CD8-positive, alpha-beta memory T cell (primary cell): ENCODE results near the gene HP1BP3. TPM values are rescaled to one million over a fixed set of nuclear protein-coding genes. Genes with fewer than 3 reads are reported as not detected.
"Not testable (repeated sequence)": the region's sequence is repeated elsewhere in the genome, so short reads cannot be mapped to it uniquely, and the experiment has no call there.

Source experiments
- CTCF ChIA-PET: fragments of 350-600 bp; sonication (Branson Sonifier 250); formaldehyde crosslinking; loops from one replicate; lab custom pipeline; 2021; ENCODE audit warnings: antibody characterized with exemption; lab: Charles Lee
- POLR2A ChIA-PET: fragments of 350-600 bp; sonication (Branson Sonifier 250); formaldehyde crosslinking; loops from one replicate; lab custom pipeline; 2021; ENCODE audit warnings: antibody characterized with exemption; lab: Charles Lee
- DNase-seq, 5 donors: peaks; one replicate each; pipeline versions ENCODE4 v3.0.0 to v3.0.0-alpha.2; 2020 to 2022; ENCODE audit warnings: mixed read lengths in 1 of 5
- H3K27ac ChIP-seq: one replicate; pipeline ENCODE4 v1.7.0; 2013; ENCODE audit warnings: low read depth, mild to moderate bottlenecking, low read length, moderate library complexity
- H3K27me3 ChIP-seq: 2 replicates; pipeline ENCODE4 v1.7.0; 2013; ENCODE audit warnings: low read length, mild to moderate bottlenecking; ENCODE audit not compliant: insufficient read depth, poor library complexity, severe bottlenecking
- H3K36me3 ChIP-seq: 2 replicates; pipeline ENCODE4 v1.7.0; 2013; ENCODE audit warnings: mild to moderate bottlenecking, low read length, moderate library complexity; ENCODE audit not compliant: insufficient read depth
- H3K4me1 ChIP-seq: 2 replicates; pipeline ENCODE4 v1.7.0; 2013; ENCODE audit warnings: mild to moderate bottlenecking, low read length, moderate library complexity; ENCODE audit not compliant: insufficient read depth
- H3K4me3 ChIP-seq: 2 replicates; pipeline ENCODE4 v1.7.0; 2013; ENCODE audit warnings: mild to moderate bottlenecking, low read length
- H3K9me3 ChIP-seq: 2 replicates; pipeline ENCODE4 v1.7.0; 2013; ENCODE audit warnings: mild to moderate bottlenecking, low read length
- H3K27ac Mint-ChIP-seq, 8 donors: one replicate each; pipeline ENCODE4 v1.8.0; 2020 to 2021; ENCODE audit warnings: mixed read lengths in 8 of 8, mild to moderate bottlenecking in 6 of 8, inconsistent platforms in 3 of 8, moderate library complexity in 3 of 8
- H3K27me3 Mint-ChIP-seq, 2 donors: one replicate each; pipeline ENCODE4 v1.8.0; 2020 to 2021; ENCODE audit warnings: mixed read lengths in 2 of 2, mild to moderate bottlenecking in 1 of 2, moderate library complexity in 1 of 2
- H3K36me3 Mint-ChIP-seq, 3 donors: one replicate each; pipeline ENCODE4 v1.8.0; 2020 to 2021; ENCODE audit warnings: mixed read lengths in 3 of 3, inconsistent platforms in 1 of 3, mild to moderate bottlenecking in 1 of 3
- H3K4me1 Mint-ChIP-seq, 3 donors: one replicate each; pipeline ENCODE4 v1.8.0; 2020 to 2021; ENCODE audit warnings: mixed read lengths in 3 of 3, inconsistent platforms in 1 of 3, mild to moderate bottlenecking in 1 of 3
- H3K4me3 Mint-ChIP-seq, 7 donors: one replicate each; pipeline ENCODE4 v1.8.0; 2020 to 2021; ENCODE audit warnings: mixed read lengths in 7 of 7, mild to moderate bottlenecking in 6 of 7, moderate library complexity in 4 of 7, inconsistent platforms in 2 of 7
- H3K9me3 Mint-ChIP-seq, 5 donors: one replicate each; pipeline ENCODE4 v1.8.0; 2020 to 2022; ENCODE audit warnings: mixed read lengths in 5 of 5, mild to moderate bottlenecking in 3 of 5, moderate library complexity in 2 of 5, inconsistent platforms in 1 of 5
- polyA plus RNA-seq: library from polyadenylated mRNA; unstranded; fragments of 300-500 nt; fragmentation: Illumina TruSeq; gene quantifications from one replicate; pipeline ENCODE4 v1.2.3, GENCODE V29; 2021
- total RNA-seq, 2 experiments: library from RNA; stranded (reverse); gene quantifications; one replicate each; pipeline ENCODE4 v1.2.3, GENCODE V29; 2021

The HP1BP3 gene
- total and polyA plus RNA-seq, 3 experiments from 2014 or later, result 155 to 221 (median 166) TPM

GRCh38 chr1:20719261-20719660 lies 67.8 kb downstream of the HP1BP3 start:
- peaks cover 0 to 15% (median 8%) of the 10 kb centered on the region in 3 donors for H3K4me1 Mint-ChIP-seq
- Histone ChIP-seq H3K4me1 (no peaks in the 10 kb centered on the region), H3K4me3 (no peak overlapping the region), H3K9me3 (no peaks in the 10 kb centered on the region), H3K36me3 (no peaks in the 10 kb centered on the region), H3K27me3 (no peaks in the 10 kb centered on the region), H3K27ac (no peak overlapping the region)
- H3K27me3 Mint-ChIP-seq, result peaks cover 24 to 26% of the 10 kb centered on the region in 2 donors
- no peaks in the 10 kb centered on the region for H3K36me3 Mint-ChIP-seq
- no peaks in the 10 kb centered on the region for H3K9me3 Mint-ChIP-seq
- no peak overlapping the region for H3K27ac Mint-ChIP-seq
- peak overlapping the region in 4 of 7 donors; percentile 46 to 73 (median 66) for H3K4me3 Mint-ChIP-seq
- ChIA-PET CTCF (interaction anchor here (2.5 kb wide), 1 partner anchor 23 kb away, joined by 11 read pairs; no protein-coding TSS in a partner anchor), POLR2A (no interaction called here)
- DNase-seq, result peak in 1 of 5 donors; percentile 3

- Mint-ChIP-seq H3K27me3 (peaks cover 26 to 27% of the 10 kb centered on the region in 2 donors), H3K4me1 (peaks cover 0 to 15% (median 8%) of the 10 kb centered on the region in 3 donors), H3K27ac (peak overlapping the region in 5 of 8 donors; percentile 32 to 66 (median 60)), H3K4me3 (peak overlapping the region; percentile 46 to 76 (median 68))
- CTCF ChIA-PET, result interaction anchor here (2.5 kb wide), 1 partner anchor 22 kb away, joined by 11 read pairs; no protein-coding TSS in a partner anchor
- H3K27me3 ChIP-seq, H3K4me3 ChIP-seq, H3K36me3 ChIP-seq, H3K36me3 Mint-ChIP-seq, H3K9me3 Mint-ChIP-seq, H3K9me3 ChIP-seq, POLR2A ChIA-PET, H3K27ac ChIP-seq, H3K4me1 ChIP-seq: not testable (repeated sequence)
- DNase-seq, result peak in 2 of 5 donors; percentile 6 to 19
These were observed 68.7 kb downstream of the HP1BP3 start for GRCh38 chr1:20718343-20718882.

- Mint-ChIP-seq H3K9me3 (no peaks in the 10 kb centered on the region), H3K4me1 (peaks cover 0 to 15% (median 8%) of the 10 kb centered on the region in 3 donors), H3K36me3 (no peaks in the 10 kb centered on the region), H3K27me3 (peaks cover 26 to 30% of the 10 kb centered on the region in 2 donors), H3K4me3 (peak within 1 kb of the TSS; percentile 50 to 88 (median 73)), H3K27ac (peak within 1 kb of the TSS in 5 of 8 donors; percentile 32 to 66 (median 60))
- Histone ChIP-seq H3K27ac (no peak within 1 kb of the TSS), H3K36me3 (no peaks in the 10 kb centered on the region), H3K27me3 (no peaks in the 10 kb centered on the region), H3K9me3 (no peaks in the 10 kb centered on the region), H3K4me1 (no peaks in the 10 kb centered on the region), H3K4me3 (peak within 1 kb of the TSS; percentile 26)
- DNase-seq, result peak; percentile 33 to 69 (median 67)
- POLR2A ChIA-PET, result no interaction called here
- CTCF ChIA-PET, result interaction anchor here (1.3 to 2.5 kb wide), 2 partner anchors 21 to 477 kb away, joined by 3 to 11 read pairs; no protein-coding TSS in a partner anchor
These were observed 69.4 kb downstream of the HP1BP3 start, which contains the start of gene KIF17 for GRCh38 chr1:20717452-20718342. TSS of gene KIF17 (minus strand) at chr1:20718007. CDS start at chr1:20717706, 301 bp downstream.

GRCh38 chr1:20716232-20716631 lies 70.9 kb downstream of the HP1BP3 start:
- H3K4me3 ChIP-seq, result no peak overlapping the region
- H3K36me3 Mint-ChIP-seq, result no peaks in the 10 kb centered on the region
- POLR2A ChIA-PET, result interaction anchor here (0.6 to 0.7 kb wide), 3 partner anchors 66 to 1734 kb away, joined by 3 to 9 read pairs (median 6); no protein-coding TSS in a partner anchor
- CTCF ChIA-PET, result interaction anchor here (1.0 kb wide), 1 partner anchor 16 kb away, joined by 3 read pairs; the partner anchor contains the start of gene SH2D5
- peaks cover 26 to 30% of the 10 kb centered on the region in 2 donors for H3K27me3 Mint-ChIP-seq
- no peak overlapping the region for H3K27ac ChIP-seq
- peak overlapping the region in 3 of 8 donors; percentile 47 to 71 (median 63) for H3K27ac Mint-ChIP-seq
- H3K9me3 ChIP-seq, result no peaks in the 10 kb centered on the region
- no peaks in the 10 kb centered on the region for H3K36me3 ChIP-seq
- H3K27me3 ChIP-seq, result no peaks in the 10 kb centered on the region
- peak overlapping the region; percentile 38 to 85 (median 72) for H3K4me3 Mint-ChIP-seq
- H3K9me3 Mint-ChIP-seq, result no peaks in the 10 kb centered on the region
- no peak for DNase-seq
- H3K4me1 Mint-ChIP-seq, result peaks cover 0 to 15% (median 8%) of the 10 kb centered on the region in 3 donors
- no peaks in the 10 kb centered on the region for H3K4me1 ChIP-seq

GRCh38 chr1:20715406-20715805 lies 71.7 kb downstream of the HP1BP3 start:
- no peak overlapping the region for H3K4me3 Mint-ChIP-seq
- peaks cover 30 to 32% of the 10 kb centered on the region in 2 donors for H3K27me3 Mint-ChIP-seq
- Histone ChIP-seq H3K9me3 (no peaks in the 10 kb centered on the region), H3K27ac (no peak overlapping the region), H3K4me1 (no peaks in the 10 kb centered on the region), H3K4me3 (no peak overlapping the region), H3K27me3 (no peaks in the 10 kb centered on the region), H3K36me3 (no peaks in the 10 kb centered on the region)
- no peak for DNase-seq
- H3K4me1 Mint-ChIP-seq, result peaks cover 0 to 15% (median 8%) of the 10 kb centered on the region in 3 donors
- CTCF ChIA-PET, result interaction anchor here (2.1 kb wide), 1 partner anchor 18 kb away, joined by 8 read pairs; no protein-coding TSS in a partner anchor
- POLR2A ChIA-PET, result interaction anchor here (0.7 kb wide), 1 partner anchor 1735 kb away, joined by 6 read pairs; no protein-coding TSS in a partner anchor
- H3K27ac Mint-ChIP-seq, result no peak overlapping the region
- H3K36me3 Mint-ChIP-seq, result no peaks in the 10 kb centered on the region
- no peaks in the 10 kb centered on the region for H3K9me3 Mint-ChIP-seq

- Histone ChIP-seq H3K4me1 (no peaks in the 10 kb centered on the region), H3K9me3 (no peaks in the 10 kb centered on the region), H3K4me3 (no peak overlapping the region), H3K27me3 (no peaks in the 10 kb centered on the region), H3K36me3 (no peaks in the 10 kb centered on the region), H3K27ac (no peak overlapping the region)
- ChIA-PET CTCF (interaction anchor here (2.1 kb wide), 1 partner anchor 16 kb away, joined by 8 read pairs; no protein-coding TSS in a partner anchor), POLR2A (no interaction called here)
- no peak overlapping the region for H3K4me3 Mint-ChIP-seq
- peaks cover 0 to 15% (median 5%) of the 10 kb centered on the region in 3 donors for H3K4me1 Mint-ChIP-seq
- H3K27ac Mint-ChIP-seq, result peak overlapping the region in 1 of 8 donors; percentile 84
- peaks cover 27% of the 10 kb centered on the region in 2 donors for H3K27me3 Mint-ChIP-seq
- DNase-seq, result no peak
- no peaks in the 10 kb centered on the region for H3K36me3 Mint-ChIP-seq
- H3K9me3 Mint-ChIP-seq, result no peaks in the 10 kb centered on the region
These were observed 73.7 kb downstream of the HP1BP3 start for GRCh38 chr1:20713440-20713839.

GRCh38 chr1:20712215-20712577 lies 74.9 kb downstream of the HP1BP3 start:
- Histone ChIP-seq H3K36me3 (no peaks in the 10 kb centered on the region), H3K4me1 (no peaks in the 10 kb centered on the region), H3K9me3 (no peaks in the 10 kb centered on the region), H3K27ac (no peak overlapping the region), H3K4me3 (no peak overlapping the region), H3K27me3 (no peaks in the 10 kb centered on the region)
- Mint-ChIP-seq H3K4me3 (no peak overlapping the region), H3K4me1 (peaks cover 0 to 8% (median 5%) of the 10 kb centered on the region in 3 donors), H3K9me3 (no peaks in the 10 kb centered on the region), H3K27me3 (peaks cover 22 to 23% of the 10 kb centered on the region in 2 donors), H3K27ac (no peak overlapping the region), H3K36me3 (no peaks in the 10 kb centered on the region)
- ChIA-PET CTCF (interaction anchor here (0.9 to 1.5 kb wide), 2 partner anchors 13 to 15 kb away, joined by 3 read pairs; no protein-coding TSS in a partner anchor), POLR2A (no interaction called here)
- DNase-seq, result no peak
